Measurements from ENCODE around the gene HIRIP3. TPM values are rescaled to one million over a fixed set of nuclear protein-coding genes. Genes with fewer than 3 reads are reported as not detected.

HIRIP3 gene
- total RNA-seq, 1 experiment from 2014 or later: 25.3 TPM

DNA sequence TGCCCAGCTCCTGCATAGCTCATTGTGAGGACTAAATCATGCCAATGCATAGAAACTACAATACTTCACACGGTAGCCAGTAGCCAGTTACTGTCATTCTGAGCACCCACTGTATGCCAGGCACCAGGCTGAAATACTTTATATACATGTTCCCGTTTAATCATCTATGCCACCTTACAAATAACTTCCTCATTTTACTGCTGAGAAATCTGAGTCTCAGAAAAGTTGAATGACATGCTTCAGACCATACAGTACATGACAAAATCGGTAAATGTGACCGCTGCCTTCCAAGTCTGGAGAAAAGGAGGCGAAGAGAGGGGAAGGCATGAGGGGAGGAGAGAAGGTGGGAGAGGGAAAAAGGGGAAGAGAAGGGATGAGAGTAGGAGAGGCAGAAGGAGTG lies 44.8 kb upstream of the HIRIP3 start:
- no TSS peak for BruUV-seq (replicated peaks)
- Histone ChIP-seq H3K4me1 (ENCODE audit: control insufficient read depth, insufficient read depth, low read length) (no peaks in the 10 kb centered on the region), H3K27me3 (ENCODE audit: control insufficient read depth, insufficient read depth, low read length) (no peaks in the 10 kb centered on the region), H3K27ac (ENCODE audit: low read length) (no peak overlapping the region), H3K9me3 (ENCODE audit: control insufficient read depth, insufficient read depth, low read depth, low read length) (no peaks in the 10 kb centered on the region), H3K36me3 (ENCODE audit: control insufficient read depth, insufficient read depth, low read length) (no peaks in the 10 kb centered on the region), H3K4me3 (ENCODE audit: low read depth in 2 of 2, low read length in 2 of 2) (no peak overlapping the region)
- CTCF ChIA-PET: interaction anchor here (0.6 kb wide), 1 partner anchor 213 kb away, joined by 7 read pairs; no protein-coding TSS in a partner anchor
- POLR2A ChIA-PET: no interaction called here
- in situ Hi-C loops (cut with HindIII; ENCODE audit: low pct_unique_long_range_greater_than_20kb, low sequenced_read_pairs): no loop called here
- intact Hi-C loops (cut with micrococcal nuclease; ENCODE audit: unreplicated experiment): no loop called here
- DNase-seq (ENCODE audit: low read depth, low spot score) (no peak), ATAC-seq (no peak)
- TF ChIP-seq POLR2AphosphoS5 (IDR thresholded peaks at IDR 0.05; ENCODE audit: low read depth, low read length): no peak
- TF ChIP-seq SIN3A (IDR thresholded peaks at IDR 0.05; ENCODE audit: borderline replicate concordance, insufficient read depth, low read depth, low read length): no peak
- TF ChIP-seq, protein P1, sequence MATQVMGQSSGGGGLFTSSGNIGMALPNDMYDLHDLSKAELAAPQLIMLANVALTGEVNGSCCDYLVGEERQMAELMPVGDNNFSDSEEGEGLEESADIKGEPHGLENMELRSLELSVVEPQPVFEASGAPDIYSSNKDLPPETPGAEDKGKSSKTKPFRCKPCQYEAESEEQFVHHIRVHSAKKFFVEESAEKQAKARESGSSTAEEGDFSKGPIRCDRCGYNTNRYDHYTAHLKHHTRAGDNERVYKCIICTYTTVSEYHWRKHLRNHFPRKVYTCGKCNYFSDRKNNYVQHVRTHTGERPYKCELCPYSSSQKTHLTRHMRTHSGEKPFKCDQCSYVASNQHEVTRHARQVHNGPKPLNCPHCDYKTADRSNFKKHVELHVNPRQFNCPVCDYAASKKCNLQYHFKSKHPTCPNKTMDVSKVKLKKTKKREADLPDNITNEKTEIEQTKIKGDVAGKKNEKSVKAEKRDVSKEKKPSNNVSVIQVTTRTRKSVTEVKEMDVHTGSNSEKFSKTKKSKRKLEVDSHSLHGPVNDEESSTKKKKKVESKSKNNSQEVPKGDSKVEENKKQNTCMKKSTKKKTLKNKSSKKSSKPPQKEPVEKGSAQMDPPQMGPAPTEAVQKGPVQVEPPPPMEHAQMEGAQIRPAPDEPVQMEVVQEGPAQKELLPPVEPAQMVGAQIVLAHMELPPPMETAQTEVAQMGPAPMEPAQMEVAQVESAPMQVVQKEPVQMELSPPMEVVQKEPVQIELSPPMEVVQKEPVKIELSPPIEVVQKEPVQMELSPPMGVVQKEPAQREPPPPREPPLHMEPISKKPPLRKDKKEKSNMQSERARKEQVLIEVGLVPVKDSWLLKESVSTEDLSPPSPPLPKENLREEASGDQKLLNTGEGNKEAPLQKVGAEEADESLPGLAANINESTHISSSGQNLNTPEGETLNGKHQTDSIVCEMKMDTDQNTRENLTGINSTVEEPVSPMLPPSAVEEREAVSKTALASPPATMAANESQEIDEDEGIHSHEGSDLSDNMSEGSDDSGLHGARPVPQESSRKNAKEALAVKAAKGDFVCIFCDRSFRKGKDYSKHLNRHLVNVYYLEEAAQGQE (IDR thresholded peaks at IDR 0.05; ENCODE audit: insufficient read depth in 1 of 2, low read depth in 2 of 2, low read length in 1 of 2): no peak
- TF ChIP-seq, protein P2, sequence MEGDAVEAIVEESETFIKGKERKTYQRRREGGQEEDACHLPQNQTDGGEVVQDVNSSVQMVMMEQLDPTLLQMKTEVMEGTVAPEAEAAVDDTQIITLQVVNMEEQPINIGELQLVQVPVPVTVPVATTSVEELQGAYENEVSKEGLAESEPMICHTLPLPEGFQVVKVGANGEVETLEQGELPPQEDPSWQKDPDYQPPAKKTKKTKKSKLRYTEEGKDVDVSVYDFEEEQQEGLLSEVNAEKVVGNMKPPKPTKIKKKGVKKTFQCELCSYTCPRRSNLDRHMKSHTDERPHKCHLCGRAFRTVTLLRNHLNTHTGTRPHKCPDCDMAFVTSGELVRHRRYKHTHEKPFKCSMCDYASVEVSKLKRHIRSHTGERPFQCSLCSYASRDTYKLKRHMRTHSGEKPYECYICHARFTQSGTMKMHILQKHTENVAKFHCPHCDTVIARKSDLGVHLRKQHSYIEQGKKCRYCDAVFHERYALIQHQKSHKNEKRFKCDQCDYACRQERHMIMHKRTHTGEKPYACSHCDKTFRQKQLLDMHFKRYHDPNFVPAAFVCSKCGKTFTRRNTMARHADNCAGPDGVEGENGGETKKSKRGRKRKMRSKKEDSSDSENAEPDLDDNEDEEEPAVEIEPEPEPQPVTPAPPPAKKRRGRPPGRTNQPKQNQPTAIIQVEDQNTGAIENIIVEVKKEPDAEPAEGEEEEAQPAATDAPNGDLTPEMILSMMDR (IDR thresholded peaks at IDR 0.05): no peak
- TF ChIP-seq TCF7L2 (IDR thresholded peaks at IDR 0.05; ENCODE audit: low read depth, low read length): no peak

DNA sequence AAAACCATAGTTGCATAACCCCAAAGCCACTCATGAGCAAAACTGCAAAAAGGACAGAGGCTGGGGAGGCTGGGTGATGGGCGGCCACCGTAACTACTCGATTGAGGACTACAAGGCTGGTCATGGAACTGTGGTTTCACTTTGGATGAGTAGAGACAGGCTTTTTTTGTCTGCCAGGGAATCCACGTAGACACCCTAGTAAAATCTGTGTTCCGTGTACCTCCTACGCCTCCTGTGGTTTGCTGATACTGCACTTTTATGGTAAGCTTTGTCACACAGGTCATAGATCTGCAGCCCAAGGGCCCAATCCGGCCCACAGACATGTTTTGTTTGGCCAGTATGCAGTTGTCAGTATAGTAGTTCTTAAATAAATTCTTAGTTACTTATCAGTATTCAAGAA lies 37.9 kb upstream of the HIRIP3 start:
- peaks cover 9% of the 10 kb centered on the region for H3K4me1 ChIP-seq (ENCODE audit: control insufficient read depth, insufficient read depth, low read length)
- no peak overlapping the region for H3K4me3 ChIP-seq (ENCODE audit: low read depth in 2 of 2, low read length in 2 of 2)
- no peaks in the 10 kb centered on the region for H3K9me3 ChIP-seq (ENCODE audit: control insufficient read depth, insufficient read depth, low read depth, low read length)
- CTCF ChIA-PET: no interaction called here
- no peaks in the 10 kb centered on the region for H3K36me3 ChIP-seq (ENCODE audit: control insufficient read depth, insufficient read depth, low read length)
- in situ Hi-C loops (cut with HindIII; ENCODE audit: low pct_unique_long_range_greater_than_20kb, low sequenced_read_pairs): no loop called here
- intact Hi-C loops (cut with micrococcal nuclease; ENCODE audit: unreplicated experiment): no loop called here
- POLR2A ChIA-PET: interaction anchor here (0.6 kb wide), 1 partner anchor 89 kb away, joined by 3 read pairs; no protein-coding TSS in a partner anchor
- H3K27me3 ChIP-seq (ENCODE audit: control insufficient read depth, insufficient read depth, low read length): no peaks in the 10 kb centered on the region
- no TSS peak for BruUV-seq (replicated peaks)
- TF ChIP-seq, protein P2 (IDR thresholded peaks at IDR 0.05): no peak
- TF ChIP-seq SIN3A (IDR thresholded peaks at IDR 0.05; ENCODE audit: borderline replicate concordance, insufficient read depth, low read depth, low read length) (no peak), POLR2AphosphoS5 (IDR thresholded peaks at IDR 0.05; ENCODE audit: low read depth, low read length) (no peak), TCF7L2 (IDR thresholded peaks at IDR 0.05; ENCODE audit: low read depth, low read length) (no peak)
- TF ChIP-seq, protein P1 (IDR thresholded peaks at IDR 0.05; ENCODE audit: insufficient read depth in 1 of 2, low read depth in 2 of 2, low read length in 1 of 2): no peak
- ATAC-seq: no peak
- DNase-seq (ENCODE audit: low read depth, low spot score): no peak
- H3K27ac ChIP-seq (ENCODE audit: low read length): no peak overlapping the region

Data from Panc1 (cell line).